Measurements from ENCODE around the gene HSPA1A.

HSPA1A gene

DNA sequence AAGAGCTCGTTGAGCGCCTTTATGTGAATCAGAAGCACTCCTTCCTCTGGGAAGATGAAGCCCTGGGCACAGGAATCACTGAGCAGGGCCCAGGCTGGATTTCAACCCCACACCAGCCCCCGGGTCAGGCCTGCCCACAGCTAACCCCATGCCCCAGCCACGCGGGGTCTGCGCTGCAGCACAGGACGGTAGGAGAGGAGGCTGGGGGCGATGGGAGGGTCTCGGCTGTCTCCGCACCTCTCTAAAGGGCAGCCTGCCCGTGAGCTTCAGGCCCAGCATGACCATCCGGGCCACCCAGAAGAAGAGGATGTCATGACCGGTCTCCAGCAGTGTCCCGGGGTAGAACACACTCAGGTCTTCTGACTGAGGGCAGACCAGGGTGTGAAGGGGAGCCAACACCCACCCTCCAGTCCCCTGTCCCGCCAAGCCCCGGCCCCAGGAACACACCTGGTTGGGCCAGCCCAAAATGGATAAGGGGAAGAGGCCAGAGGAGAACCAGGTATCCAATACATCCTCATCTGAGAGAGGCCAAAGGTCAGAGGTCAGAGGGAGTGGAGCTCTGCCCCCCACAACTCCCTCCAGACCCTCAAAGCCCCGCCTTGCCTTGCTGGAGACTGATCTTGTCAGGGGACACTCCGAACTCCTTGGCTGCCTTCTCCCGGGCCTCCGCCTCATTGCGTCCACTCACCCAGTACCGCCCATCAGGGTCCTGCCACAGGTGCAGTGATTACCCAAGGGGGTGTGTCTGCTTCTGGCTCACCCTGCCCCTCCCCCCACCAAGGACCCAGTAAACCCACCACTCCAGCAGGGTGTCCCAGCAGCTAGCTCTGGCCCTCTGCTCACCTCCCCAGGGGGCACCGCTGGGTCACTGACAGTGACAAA lies 33.9 kb upstream of the HSPA1A start:
- DNase-seq (ENCODE audit: low read depth), result no peak
- H3K4me3 ChIP-seq (ENCODE audit: low read depth, low read length), result no peak overlapping the region
- TF ChIP-seq, protein P1, sequence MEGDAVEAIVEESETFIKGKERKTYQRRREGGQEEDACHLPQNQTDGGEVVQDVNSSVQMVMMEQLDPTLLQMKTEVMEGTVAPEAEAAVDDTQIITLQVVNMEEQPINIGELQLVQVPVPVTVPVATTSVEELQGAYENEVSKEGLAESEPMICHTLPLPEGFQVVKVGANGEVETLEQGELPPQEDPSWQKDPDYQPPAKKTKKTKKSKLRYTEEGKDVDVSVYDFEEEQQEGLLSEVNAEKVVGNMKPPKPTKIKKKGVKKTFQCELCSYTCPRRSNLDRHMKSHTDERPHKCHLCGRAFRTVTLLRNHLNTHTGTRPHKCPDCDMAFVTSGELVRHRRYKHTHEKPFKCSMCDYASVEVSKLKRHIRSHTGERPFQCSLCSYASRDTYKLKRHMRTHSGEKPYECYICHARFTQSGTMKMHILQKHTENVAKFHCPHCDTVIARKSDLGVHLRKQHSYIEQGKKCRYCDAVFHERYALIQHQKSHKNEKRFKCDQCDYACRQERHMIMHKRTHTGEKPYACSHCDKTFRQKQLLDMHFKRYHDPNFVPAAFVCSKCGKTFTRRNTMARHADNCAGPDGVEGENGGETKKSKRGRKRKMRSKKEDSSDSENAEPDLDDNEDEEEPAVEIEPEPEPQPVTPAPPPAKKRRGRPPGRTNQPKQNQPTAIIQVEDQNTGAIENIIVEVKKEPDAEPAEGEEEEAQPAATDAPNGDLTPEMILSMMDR (IDR thresholded peaks at IDR 0.05; ENCODE audit: low read depth, low read length, missing control alignments), result no peak

DNA sequence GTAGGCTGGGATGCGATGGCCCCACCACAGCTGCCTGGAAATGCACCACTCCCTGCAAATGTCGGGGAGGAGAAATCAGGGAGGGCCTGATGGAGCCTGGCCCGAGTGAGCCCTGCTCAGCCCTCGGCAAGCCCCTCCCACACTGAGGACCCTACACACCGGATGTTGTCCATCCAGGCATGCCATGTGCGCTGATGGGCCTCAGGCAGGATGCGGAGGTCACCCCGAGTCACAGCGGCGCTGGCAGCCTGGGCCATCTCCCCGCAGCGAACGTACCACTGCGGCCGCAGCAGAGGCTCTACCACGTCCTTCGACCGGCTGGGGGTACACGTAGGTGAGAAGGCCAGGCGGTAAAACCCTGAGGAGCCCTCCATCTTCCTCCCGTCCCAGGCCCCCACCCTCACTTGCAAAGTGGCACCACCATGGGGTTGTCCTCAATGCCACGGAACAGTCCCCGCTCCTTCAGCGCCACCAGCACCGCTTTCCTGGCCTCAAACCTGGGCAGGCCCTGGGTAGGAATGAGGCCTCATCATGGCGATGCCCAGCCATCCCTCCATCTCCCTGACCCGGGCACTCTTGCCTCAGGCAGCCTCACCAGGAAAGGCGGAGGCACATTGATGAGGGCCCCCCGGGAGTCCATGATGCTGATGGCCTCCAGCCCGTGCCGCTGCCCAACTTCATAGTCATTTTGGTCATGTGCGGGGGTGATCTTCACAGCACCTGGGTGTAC lies 33.1 kb upstream of the HSPA1A start:
- H3K4me3 ChIP-seq (ENCODE audit: low read depth, low read length), result no peak overlapping the region
- no peak for DNase-seq (ENCODE audit: low read depth)
- TF ChIP-seq, protein P1 (IDR thresholded peaks at IDR 0.05; ENCODE audit: low read depth, low read length, missing control alignments), result no peak

DNA sequence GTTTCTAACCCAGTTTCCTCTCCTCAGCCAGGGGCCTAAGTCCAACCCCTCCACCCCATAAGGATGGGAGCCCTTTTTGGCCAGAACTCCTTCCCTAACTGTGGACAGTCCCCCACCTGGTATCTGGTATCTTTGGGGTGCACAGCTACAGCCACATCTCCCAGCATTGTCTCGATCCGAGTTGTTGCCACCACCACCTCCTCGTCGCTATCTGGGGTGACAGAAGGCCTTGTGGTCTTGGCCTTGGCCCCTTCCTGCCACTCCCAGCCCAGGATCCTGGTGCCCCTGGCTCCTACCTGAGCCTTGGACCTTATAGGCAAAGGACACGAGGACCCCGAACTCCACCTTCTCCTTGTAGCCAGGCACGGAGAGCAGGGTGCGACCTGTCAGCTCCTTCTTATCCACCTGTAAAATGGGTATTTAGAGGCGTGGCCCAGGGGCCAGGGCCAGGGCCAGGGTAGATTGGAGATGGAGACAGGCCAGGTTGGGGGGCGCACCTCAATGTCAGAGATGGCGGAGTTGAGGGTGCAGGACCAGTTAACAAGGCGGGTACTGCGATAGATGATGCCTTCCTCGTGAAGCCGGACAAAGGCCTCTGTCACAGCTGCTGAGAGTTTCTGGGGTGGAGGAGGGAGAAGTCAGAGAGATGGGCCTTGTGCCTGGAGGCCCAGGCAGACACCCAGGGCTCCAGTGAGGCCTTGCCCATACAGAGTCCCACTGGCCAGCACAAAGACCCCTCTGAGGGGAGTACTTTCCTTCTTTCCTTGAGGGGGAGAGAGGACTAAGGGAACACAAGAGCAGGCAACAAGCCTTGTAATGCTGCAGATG lies 31.0 kb upstream of the HSPA1A start:
- no peak for DNase-seq (ENCODE audit: low read depth)
- H3K4me3 ChIP-seq (ENCODE audit: low read depth, low read length), result no peak overlapping the region
- TF ChIP-seq, protein P1 (IDR thresholded peaks at IDR 0.05; ENCODE audit: low read depth, low read length, missing control alignments), result no peak

DNA sequence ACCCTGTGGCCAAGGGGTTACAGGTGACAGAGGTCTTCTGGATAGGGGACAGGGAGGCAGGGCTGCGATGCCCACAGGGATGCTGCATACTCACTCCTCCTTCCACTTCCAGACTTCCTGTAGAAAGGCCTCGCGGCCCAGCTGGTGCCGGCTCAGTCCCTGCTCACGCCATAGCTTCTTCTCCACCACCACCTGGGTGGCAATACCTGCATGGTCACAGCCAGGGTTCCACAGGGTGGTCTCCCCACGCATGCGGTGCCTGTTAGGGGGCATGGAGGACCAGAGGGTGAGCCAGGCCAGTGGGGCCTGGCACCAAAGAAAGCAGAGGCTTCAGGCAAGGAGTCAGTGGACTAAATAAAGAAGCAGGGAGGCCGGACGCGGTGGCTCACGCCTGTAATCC lies 29.9 kb upstream of the HSPA1A start:
- no peak for DNase-seq (ENCODE audit: low read depth)
- TF ChIP-seq, protein P1 (IDR thresholded peaks at IDR 0.05; ENCODE audit: low read depth, low read length, missing control alignments), result no peak
- H3K4me3 ChIP-seq (ENCODE audit: low read depth, low read length), result no peak overlapping the region

DNA sequence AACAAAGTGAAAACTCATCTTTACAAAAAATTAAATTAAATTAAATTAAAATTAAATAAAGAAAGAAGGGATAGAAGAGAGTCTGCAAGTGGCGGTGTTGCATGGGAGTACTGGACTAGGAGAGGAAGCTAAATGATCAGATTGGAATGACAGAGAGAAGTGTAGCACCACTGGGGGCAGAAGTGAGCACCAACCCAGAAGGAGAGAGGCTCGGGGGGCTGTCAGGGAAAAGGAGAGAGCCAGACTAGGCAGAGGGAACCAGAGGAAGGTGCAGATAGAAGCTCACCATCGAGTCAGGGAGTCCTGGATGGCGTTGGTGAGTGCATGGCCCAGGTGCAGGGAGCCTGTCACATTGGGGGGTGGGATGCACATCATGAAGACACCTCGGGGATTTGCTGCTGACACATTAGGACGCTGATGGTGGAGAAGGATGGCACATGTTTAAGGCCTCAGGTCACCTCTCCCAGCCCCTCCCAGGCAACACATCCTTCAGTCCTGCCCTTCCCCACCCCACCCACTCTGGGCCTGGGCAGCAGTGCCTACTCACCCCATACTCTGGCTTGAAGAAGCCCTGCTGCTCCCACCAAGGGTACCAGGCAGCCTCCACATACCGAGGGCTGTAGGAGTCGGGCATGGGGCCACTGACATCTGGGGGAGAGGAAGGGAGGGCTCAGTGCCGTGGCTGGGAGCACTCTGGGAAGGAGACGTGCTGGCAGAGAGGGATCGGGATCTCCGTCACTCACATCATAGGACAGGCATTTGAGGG lies 23.8 kb upstream of the HSPA1A start:
- H3K4me3 ChIP-seq (ENCODE audit: low read depth, low read length), result no peak overlapping the region
- DNase-seq (ENCODE audit: low read depth), result no peak

DNA sequence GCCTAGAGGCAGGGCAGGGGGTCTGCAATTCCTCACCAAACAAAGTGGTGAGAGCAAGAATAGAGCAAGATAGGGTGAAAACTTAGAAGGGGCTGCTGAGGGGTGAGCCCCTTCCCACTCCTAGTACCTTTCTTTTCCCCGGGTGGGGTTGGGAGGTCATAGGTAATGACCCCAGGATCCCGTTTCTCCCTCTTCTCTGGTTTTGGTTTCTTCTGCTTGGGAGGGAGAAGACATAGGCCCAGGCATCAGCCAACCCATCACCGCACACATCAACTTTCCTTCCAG lies 23.3 kb upstream of the HSPA1A start:
- DNase-seq (ENCODE audit: low read depth), result no peak
- no peak overlapping the region for H3K4me3 ChIP-seq (ENCODE audit: low read depth, low read length)
- TF ChIP-seq, protein P1 (IDR thresholded peaks at IDR 0.05; ENCODE audit: low read depth, low read length, missing control alignments), result no peak

More for the DNA sequence above, 23.8 kb upstream of the HSPA1A start:
- TF ChIP-seq, protein P1 (IDR thresholded peaks at IDR 0.05; ENCODE audit: low read depth, low read length, missing control alignments), result peak; percentile 75

Measured in GM12864 (cell line).